GM19455 (cell line): ENCODE data around the gene GMPPB.

Source experiments
- ATAC-seq: cut with Tn5 transposase; IDR thresholded peaks from one replicate; pipeline ENCODE4 v1.9.1; 2021; ENCODE audit not compliant: unreplicated experiment

GMPPB gene

DNA sequence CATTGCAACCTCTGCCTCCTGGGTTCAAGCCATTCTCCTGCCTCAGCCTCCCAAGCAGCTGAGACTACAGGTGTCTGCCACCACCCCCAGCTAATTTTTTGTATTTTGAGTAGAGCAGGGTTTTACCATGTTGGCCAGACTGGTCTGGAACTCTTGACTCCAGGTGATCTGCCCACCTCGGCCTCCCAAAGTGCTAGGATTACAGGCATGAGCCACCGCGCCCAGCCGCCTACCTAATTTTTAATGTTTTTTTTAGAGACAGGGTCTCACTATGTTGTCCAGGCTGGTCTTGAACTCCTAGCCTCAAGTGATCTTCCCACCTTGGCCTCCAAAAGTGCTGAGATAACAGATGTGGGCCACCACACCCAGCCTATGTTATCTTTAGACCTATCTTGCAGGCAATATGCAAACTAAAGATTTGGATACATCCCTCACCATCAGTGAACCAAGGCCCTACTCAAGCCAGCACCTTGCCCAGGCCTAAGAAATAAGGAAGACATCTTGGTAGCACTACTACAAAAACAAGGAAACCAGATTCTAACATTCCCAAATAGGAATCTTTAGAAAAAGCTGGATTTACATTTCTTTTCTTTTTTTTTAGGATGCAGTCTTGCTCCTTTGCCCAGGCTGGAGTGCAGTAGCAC, 6.3 kb upstream of the GMPPB start:
- ATAC-seq = no peak

DNA sequence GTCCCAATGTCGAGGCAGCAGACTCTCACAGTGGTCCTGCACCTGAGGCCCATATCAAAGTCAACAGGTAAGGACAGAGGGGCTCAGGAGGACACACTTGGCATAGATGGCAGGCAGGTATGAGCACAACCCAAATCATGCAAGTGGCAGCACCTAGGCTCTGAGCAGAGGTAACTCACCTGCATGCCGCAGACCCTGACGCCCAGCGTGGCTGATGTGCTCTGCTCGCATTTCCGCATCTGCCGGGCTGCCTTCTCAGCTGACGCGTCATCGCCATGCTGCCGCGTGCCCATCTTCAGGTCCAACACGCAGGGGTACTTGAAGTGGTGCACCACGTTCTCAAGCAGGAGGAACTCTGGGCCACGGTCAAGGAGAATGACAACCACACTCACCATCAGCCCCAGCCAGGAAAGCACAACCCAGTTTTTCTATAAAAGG, 4.2 kb upstream of the GMPPB start:
- ATAC-seq = no peak

DNA sequence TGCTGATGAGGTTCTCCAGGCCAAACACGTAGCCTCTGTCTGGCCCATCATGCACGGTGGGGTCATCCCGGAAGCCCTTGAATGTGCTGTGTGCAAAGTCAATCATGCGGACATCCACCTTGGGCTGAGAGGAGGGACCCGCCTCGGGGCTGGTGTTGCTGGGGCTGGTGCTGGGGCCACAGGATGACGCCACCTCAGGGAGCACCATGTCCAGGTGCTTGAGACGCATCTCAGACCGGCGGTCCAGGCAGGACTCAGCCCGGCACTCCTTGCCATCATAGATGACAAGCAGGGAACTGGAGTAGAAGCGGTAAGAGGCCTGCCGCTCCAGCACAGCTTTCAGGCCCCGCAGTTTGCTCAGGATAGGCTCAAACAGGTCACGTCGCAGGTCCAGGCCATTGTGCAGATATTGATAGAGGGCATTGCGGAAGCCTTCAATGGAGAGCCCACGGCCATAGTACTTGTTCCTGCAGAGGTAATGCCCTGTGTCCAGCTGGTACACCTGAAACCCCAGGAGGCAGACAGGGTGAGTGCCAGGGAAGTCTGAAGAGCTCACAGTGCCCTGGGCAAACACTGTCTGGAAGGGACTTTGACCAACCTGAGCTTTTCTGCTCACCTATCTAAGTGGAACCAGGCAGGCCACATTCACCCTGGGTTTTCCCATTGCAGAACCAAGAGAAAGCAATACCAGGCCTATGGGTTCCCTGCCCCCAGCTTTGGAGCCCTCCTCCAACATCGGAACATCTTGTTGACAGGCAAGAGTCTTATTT, 3.6 kb upstream of the GMPPB start:
- ATAC-seq = no peak

DNA sequence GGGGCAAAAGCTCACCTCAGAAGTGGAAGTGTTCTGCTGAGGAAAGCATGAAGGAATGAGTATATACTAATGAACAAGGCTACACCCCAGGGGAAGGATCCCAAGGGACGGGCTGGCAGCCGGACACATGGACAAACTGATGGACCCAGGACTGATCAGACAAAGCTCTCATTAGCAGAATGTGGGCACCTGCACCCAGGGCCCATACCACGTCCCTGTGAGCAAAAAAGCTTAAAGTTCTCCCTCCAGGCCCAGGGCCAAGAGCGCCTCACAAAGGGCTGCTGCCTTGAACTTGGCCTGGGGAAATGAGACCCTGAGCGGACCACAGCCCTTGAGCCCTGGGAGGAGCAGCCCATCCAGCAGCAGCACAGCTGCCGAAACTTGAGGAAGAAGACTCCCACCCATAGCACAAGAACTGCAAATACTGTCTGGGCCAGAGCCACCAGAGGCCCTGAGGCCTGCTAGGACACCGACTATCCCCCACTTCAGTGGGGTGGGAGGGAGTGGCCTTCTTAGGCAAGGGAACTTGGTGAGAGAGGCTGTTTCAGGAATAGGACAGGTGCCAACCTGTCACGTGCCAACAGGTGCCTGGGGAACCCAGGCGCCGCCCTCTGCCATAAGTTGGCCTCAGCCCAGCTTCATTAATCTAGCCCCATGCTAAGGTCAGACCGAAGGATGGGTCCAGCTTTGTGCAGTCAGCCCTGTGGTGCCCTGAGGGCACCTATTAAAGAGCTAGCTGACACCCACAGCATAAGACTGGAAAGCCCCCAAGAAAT, 2.3 kb upstream of the GMPPB start:
- no peak for ATAC-seq

DNA sequence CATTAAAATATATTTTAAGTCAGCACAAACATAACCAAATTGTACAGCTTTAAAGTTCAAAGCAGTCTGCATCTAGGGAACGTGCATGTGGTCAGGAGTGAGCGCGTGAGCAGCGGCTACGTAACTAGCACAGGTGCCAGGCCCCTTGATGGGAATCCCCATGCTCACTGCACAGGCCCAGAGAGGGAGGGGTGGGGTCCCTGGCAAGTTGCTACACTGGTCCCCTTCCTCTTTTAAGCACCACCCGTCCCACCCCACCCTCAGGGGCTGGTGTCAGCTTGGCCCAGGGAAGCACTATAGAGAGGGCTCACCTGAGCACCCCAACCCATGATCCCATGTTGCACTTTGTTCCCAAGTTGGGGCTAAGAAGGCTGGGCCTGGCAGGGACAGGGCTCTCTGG, 835 bp upstream of the GMPPB start:
- no peak for ATAC-seq

DNA sequence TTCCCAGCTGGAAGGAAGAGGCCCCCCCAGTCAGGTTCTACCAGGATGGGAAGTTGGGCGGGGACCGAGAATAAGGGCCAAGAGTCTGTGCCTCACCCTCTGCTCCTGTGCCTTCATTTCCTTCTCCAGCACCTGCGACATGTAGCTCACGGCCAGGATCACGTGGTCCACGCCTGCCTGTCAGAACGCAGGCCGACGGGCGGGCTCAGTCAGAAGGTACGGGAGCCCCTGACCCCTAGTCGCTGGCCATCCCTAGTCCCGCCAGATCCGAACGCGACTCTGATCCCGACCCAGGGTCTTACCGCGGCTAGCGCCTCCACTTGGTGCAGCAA, 489 bp downstream of the GMPPB start:
- no peak for ATAC-seq

DNA sequence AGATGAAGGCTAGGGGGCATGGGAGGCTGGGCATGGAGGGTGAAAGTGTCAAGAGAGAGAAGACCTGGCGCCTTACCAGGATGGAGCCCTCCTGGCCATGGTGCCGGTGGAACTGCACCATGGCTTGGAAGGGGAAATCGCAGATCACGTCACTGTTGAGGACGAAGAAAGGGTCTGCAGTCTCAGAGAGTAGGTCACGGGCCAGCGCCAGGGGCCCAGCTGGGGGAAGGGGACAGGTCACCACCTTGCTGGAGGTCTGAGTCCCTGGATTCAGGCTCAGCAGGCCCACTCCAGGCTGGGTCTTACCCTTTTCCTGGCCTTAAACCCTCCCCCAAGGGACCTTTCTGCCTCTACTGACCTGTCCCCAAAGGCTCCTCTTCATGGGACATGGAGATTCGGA, 855 bp downstream of the GMPPB start:
- ATAC-seq = no peak

DNA sequence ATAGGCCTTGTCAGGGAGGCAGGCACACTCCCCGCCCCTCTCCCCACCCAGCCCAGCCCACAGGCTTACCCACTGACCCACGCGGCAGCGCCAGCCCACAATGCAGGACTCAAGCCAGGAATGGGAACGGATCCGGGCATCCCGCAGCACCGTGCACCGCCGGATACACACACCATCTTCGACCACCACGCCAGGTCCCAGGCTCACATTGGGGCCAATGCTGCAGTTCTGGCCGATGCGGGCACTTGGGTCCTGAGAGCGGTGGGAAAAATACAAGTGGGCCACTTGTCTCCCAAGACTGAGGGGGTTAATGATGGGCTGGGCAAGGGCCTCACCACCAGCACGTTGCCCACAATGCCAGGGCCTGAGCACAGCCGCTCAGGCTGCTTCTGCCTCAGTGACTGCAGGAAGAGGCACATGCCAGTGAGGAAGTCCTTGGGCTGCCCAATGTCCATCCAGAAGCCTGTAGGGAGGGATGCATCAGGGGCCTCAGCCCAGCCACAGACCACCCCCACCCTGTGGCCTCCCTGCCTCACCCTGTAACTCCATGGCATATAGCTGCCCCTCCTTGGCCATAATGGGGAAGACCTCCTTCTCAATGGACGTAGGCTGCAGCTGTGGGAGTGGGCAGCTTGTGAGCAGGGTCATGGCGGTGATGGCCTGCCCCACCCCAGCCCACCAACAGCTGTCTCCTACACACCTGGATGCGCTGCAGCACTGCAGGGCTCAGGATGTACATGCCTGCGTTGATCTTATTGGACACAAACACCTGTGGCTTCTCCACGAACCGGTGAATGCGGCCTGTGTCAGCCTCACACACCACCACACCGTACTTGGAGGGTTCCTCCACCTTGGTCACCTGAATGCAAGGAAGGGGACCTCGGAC, 1.6 kb downstream of the GMPPB start:
- no peak for ATAC-seq

DNA sequence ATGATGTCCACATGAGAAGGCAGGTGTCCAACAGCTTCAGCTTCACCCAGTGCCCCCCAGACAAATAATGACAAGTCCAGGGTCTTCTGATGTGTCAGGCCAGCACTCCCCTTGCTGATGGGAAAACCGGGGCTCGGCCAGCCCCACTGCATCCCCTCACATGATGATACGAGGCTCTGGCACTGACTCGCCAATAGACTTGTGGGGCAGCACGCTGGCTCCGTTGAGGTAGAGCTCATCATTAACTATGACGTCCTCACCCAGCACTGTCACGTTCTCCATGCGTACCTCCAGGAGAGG, 2.2 kb downstream of the GMPPB start:
- ATAC-seq = no peak

DNA sequence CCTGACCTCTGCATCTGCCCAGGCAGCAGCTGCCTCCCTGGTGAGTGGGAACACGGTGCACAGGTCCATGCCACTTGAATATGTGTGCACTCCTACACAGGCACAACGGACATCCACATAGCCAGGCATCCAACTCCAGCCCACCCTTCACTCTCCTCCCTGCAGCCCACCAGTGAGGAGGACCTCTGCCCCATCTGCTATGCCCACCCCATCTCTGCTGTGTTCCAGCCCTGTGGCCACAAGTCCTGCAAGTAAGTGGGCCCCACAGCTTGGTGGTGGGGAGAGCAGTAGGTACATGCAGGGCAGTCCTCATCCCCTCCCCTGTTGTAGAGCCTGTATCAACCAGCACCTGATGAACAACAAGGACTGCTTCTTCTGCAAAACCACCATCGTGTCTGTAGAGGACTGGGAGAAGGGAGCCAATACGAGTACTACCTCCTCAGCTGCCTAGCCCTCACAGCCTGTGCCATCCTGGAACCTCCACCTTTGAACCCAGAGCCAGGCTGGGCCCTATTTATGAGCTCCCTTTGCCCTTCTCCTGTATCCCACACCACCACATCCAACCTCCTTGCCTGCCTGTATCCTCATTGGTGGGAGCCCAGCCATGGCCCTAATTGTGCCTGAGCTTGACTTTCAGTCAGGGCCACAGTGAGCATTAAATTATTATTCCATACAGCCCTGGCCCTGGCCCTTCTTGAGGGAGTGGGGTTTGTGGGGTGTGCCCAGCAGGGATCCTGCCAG, 2.7 kb downstream of the GMPPB start:
- ATAC-seq = no peak

DNA sequence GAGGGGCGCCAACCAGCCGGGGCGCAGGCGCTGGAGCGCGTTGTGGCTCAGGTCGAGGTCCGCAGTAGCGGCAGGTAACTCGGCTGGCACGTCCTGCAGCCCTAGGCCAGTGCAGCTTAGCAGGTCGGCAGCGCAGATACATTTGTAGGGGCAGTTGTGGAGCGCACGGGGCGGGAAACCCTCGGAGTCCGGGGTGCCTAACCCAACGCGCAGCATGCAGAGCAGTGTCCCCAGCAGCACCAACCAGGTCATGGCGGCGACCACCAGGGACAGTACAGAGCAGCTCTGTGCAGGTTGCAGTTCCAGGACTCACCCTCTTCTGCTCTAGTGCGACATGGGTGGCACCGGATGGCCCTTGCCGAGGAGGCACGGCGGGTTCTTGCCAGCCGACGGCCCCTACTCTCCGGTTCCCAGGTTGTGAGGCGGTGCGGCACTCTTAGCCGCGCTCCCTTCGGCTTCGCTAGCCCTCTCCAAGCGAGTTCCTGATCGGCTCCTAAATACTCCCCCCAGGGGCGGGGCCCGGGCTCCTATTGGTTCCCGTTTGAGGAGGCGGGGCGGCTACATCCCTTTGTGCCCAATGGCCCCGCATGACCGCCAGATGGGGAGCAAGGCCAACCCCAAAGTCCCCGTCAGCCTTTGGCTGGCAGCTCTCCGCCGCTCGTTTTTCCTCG, 4.4 kb downstream of the GMPPB start, which contains the start of gene AMIGO3:
AMIGO3 (minus strand) TSS at position 471 of the 671 bp plus-strand sequence; CDS start at position 252, 219 bp downstream.
- ATAC-seq = peak; percentile 42

DNA sequence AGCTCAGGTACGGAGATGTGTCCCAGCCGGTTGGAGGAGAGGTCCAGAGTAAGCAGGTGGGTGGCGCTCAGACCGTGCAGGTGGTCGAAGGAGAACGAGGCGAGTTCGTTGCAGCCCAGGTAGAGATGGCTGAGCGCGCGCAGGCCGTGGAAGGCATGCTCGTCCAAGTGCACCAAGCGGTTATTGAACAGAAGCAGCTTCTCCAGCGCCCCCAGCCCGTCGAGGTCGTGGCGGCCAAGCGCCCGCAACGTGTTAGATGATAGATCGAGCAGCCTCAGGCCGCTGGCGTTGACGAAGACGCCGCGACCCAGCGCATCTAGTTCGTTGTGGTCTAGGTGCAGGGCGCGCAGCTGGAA, 4.9 kb downstream of the GMPPB start:
- ATAC-seq = no peak

DNA sequence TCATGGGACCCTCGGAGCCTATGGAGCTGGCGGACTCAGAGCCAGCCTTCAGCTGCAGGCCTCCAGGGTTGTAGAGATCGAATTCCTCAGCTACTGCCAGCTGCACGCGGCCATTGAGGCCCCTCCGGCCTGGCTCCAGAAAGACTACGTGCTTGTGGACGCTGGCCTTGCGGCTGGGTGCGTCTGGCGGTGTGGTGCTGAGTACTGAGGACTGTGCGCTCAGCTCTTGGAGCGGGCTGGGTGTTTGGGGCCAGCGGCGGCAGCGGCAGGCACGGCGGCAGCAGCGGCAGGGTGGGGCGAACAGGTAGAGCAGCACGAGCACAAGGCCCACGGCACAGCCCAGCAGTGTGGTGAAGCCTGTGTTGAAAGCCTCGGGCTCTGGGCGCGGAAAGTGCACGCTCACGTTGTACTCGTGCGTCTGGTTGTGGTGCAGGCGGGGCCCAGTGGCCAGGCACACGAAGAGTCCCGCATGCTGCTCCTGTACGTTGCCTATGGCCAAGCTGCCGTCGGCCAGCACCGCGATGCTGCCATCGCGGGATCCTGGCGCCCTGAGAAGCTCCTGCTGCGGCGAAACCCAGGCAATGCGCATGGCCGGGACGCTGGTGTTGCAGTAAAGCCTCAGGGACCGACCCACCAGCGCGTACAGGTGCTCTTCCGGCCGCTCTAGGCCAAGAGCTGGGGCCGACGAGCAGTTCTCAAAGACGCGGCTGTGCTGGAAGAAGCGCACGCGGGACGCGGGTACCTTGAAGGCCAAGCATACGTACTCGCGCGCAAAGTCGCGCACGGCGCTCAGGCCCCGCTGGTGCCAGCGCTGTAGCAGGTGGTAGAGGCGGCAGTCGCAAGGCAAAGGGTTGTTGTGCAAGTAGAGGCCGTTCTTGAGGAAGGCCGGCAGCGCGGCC, 5.5 kb downstream of the GMPPB start:
- ATAC-seq = no peak

DNA sequence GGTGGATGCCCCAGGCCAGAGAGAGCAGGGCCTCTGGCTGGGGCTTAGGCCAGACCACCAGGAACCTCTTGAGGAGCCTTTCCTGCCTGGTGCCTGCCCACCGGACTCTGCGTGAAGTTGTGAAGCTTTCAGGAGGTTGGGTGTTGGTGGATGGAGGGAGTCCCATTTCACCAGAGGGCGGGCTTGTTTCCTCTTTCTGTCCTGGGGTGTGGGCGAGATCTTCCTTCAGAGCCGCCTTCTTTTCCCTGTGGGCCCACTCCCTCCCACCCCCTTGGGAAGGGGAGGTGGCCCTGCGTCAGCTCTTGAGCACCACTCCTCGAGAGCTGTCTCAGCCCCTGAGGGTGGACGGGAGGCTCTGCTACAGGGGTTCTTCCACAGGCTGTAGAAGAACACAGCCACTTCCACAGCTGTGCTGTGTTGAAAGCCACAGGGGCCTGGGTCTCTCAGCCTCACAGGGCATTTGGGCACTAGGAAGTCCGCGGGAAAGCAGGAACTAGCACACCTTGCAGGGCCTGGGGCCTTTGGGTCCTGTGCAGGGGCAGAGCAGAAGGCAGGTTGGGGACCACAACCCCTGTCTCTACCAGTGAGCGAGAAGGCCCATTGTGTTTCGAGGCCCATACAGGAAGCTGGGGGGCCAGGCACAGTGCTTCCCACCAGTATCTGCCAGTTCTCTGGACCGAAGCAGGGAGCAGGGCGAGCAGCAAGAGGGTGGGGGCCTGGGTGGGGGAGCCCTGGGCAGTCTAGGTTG, 6.4 kb downstream of the GMPPB start:
- no peak for ATAC-seq

DNA sequence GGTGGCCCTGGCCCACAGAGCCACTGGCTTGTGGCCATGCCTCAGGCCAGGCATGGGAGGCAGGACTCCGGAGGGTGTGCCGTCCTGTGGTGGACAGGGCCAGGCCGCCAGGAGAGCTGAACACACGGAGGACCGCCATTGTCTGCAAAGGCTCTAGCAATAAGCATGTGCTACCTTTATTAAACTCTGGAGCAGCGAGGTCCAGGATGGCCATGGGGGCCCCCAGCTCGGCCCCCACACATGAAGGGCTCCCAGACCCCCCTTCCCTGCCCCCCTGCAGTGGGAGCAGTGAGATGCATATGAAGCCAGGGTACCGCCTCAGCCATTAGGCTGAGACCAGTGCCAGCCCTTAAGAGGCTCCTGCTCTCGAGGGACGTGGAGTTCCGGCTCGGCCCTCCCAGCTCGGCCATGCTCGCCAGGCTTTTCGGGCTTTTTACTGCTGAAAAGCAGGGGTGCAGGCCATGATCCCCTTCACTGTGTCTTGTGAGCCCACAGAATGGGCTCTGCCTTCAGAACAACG, 7.0 kb downstream of the GMPPB start:
- ATAC-seq = no peak

DNA sequence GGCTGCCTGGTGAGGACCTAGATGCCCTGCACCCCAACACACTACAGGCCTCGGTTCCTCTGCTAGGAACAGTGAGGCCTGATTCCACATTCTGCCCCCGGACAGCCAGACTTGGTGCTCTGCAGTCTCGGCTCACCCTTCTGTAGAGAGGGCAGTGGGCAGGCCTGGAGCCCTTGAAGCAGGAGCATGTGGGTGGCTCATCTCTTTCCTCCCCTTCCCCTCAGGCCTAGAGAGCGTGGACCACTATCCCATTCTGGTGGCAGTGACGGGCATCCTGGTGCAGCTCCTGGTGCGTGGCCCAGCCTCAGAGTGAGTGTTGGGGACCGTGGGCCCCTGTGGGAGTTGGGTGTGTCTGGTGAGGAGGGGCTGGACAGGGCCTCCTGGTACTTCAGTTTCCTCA, 7.6 kb downstream of the GMPPB start:
- ATAC-seq = no peak

DNA sequence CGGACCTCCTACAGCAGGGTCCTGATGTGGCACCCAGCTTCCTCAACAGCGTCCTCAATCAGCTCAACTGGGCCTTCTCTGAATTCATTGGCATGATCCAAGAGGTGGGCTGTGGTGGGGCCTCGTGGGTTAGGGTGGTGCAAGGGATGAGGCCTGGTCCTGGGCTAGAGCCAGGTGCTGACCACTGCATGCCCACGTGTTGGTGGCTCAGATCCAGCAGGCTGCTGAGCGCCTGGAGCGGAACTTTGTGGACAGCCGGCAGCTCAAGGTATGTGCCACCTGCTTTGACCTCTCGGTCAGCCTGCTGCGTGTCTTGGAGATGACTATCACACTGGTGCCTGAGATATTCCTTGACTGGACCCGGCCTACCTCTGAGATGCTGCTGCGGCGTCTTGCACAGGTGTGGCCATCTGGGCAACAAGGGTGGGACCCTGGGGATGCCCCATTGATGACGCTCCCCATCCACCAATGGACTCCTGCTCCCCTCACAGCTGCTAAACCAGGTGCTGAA, 8.1 kb downstream of the GMPPB start:
- ATAC-seq = no peak
